Peyer's patch (tissue), 4 donors: Measurements from ENCODE around the gene RADIL.

ENCODE experiments used
- POLR2A ChIP-seq, 2 donors: fragments of 450-650 bp; IDR thresholded peaks; one replicate each; pipeline ENCODE4 v1.5.1; 2017; ENCODE audit warnings: antibody characterized with exemption in 2 of 2, mild to moderate bottlenecking in 2 of 2, moderate library complexity in 2 of 2
- TF ChIP-seq, protein P1 (sequence below), 6 experiments: fragments of 450-650 bp in 4 of 6; fragments of 200-600 bp in 2 of 6; sonication (generic) in 1 of 6; IDR thresholded peaks; one replicate each; pipeline ENCODE4 v1.5.1; 2017 to 2019; ENCODE audit warnings: antibody characterized with exemption in 6 of 6, mild to moderate bottlenecking in 3 of 6, moderate library complexity in 1 of 6

DNA sequence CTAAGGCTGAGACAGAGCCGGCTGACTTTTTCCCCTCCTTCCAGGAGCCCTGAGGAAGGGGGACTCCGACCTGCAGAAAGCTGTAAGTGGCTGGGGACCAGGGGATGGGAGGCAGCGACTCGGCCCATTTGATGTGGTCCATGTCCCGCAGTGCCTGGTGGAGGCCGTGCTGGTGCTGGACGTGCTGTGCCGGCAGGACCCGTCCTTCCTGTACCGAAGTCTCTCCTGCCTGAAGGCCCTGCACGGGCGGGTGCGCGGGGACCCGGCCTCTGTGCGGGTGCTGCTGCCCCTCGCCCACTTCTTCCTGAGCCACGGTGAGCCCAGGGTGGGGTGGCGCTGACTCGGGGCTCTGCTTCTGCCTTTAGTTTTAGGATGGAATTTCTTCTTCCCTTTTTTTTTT, 98.1 kb downstream of the RADIL start:
- no peak for TF ChIP-seq POLR2A (IDR thresholded peaks at IDR 0.05)
- TF ChIP-seq, protein P1, sequence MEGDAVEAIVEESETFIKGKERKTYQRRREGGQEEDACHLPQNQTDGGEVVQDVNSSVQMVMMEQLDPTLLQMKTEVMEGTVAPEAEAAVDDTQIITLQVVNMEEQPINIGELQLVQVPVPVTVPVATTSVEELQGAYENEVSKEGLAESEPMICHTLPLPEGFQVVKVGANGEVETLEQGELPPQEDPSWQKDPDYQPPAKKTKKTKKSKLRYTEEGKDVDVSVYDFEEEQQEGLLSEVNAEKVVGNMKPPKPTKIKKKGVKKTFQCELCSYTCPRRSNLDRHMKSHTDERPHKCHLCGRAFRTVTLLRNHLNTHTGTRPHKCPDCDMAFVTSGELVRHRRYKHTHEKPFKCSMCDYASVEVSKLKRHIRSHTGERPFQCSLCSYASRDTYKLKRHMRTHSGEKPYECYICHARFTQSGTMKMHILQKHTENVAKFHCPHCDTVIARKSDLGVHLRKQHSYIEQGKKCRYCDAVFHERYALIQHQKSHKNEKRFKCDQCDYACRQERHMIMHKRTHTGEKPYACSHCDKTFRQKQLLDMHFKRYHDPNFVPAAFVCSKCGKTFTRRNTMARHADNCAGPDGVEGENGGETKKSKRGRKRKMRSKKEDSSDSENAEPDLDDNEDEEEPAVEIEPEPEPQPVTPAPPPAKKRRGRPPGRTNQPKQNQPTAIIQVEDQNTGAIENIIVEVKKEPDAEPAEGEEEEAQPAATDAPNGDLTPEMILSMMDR (IDR thresholded peaks at IDR 0.05) = no peak
